HEK293 (cell line): Measurements from ENCODE around the gene KIRREL3.

Experiments
- CTCF ChIA-PET: fragments of 350-600 bp; formaldehyde crosslinking; extraction: SDS; loops from one replicate; lab custom pipeline; 2021; ENCODE audit warnings: antibody characterized with exemption; lab: Yijun Ruan, JAX
- POLR2A ChIA-PET: fragments of 300-600 bp; formaldehyde crosslinking; extraction: SDS; loops from one replicate; lab custom pipeline; 2020; ENCODE audit warnings: antibody characterized with exemption, inconsistent platforms; lab: Yijun Ruan, JAX
- H3K27ac ChIP-seq: fragments of 200-500 bp; sonication (Bioruptor generic); 2 replicates; pipeline ENCODE4 v1.5.1; 2014; ENCODE audit warnings: low read depth, low read length, control low read depth, inconsistent platforms; ENCODE audit errors: extremely low read depth
- H3K36me3 ChIP-seq, 2 experiments: fragments of 200-500 bp in 1 of 2; sonication (Bioruptor generic) in 1 of 2; 1 replicate in 1 of 2; 2 replicates in 1 of 2; pipeline ENCODE4 v1.5.1; 2014 to 2017; ENCODE audit warnings: inconsistent platforms in 2 of 2, low read length in 2 of 2; ENCODE audit not compliant: control insufficient read depth in 2 of 2, insufficient read depth in 1 of 2
- H3K4me1 ChIP-seq: fragments of 200-500 bp; sonication (Bioruptor generic); 2 replicates; pipeline ENCODE4 v1.5.1; 2014; ENCODE audit warnings: mild to moderate bottlenecking, low read length, inconsistent platforms; ENCODE audit not compliant: control insufficient read depth, insufficient read depth
- H3K4me3 ChIP-seq: 2 replicates; pipeline ENCODE4 v1.5.1; 2011; ENCODE audit warnings: low read depth, mild to moderate bottlenecking, control low read depth, low read length, moderate library complexity
- H3K9me3 ChIP-seq: fragments of 200-500 bp; sonication (Bioruptor generic); 2 replicates; pipeline ENCODE4 v1.5.1; 2014; ENCODE audit warnings: low read depth, low read length, inconsistent platforms; ENCODE audit not compliant: control insufficient read depth, insufficient read depth
- FEZF1 ChIP-seq: fragments of 450-650 bp; formaldehyde crosslinking; IDR thresholded peaks from 2 replicates; pipeline ENCODE4 v1.5.1; 2016; ENCODE audit warnings: missing biosample characterization, missing genetic modification characterization
- KLF7 ChIP-seq: fragments of 450-650 bp; formaldehyde crosslinking; IDR thresholded peaks from 2 replicates; pipeline ENCODE4 v1.5.1; 2016; ENCODE audit warnings: missing biosample characterization, missing genetic modification characterization, borderline replicate concordance
- KLF9 ChIP-seq: fragments of 450-650 bp; formaldehyde crosslinking; IDR thresholded peaks from 2 replicates; pipeline ENCODE4 v1.5.1; 2016; ENCODE audit warnings: missing biosample characterization, missing genetic modification characterization, low read depth
- PBX3 ChIP-seq: sonication (generic); formaldehyde crosslinking; IDR thresholded peaks from 2 replicates; pipeline ENCODE4 v1.8.1; 2022; ENCODE audit warnings: mild to moderate bottlenecking, moderate library complexity, missing genetic modification reagents
- PRDM10 ChIP-seq: fragments of 450-650 bp; formaldehyde crosslinking; IDR thresholded peaks from 2 replicates; pipeline ENCODE4 v1.5.1; 2016; ENCODE audit warnings: missing biosample characterization, missing genetic modification characterization
- ZBTB1 ChIP-seq: fragments of 450-650 bp; formaldehyde crosslinking; IDR thresholded peaks from 2 replicates; pipeline ENCODE4 v1.5.1; 2016; ENCODE audit warnings: missing biosample characterization, missing genetic modification characterization
- ZBTB10 ChIP-seq: fragments of 450-650 bp; formaldehyde crosslinking; IDR thresholded peaks from 2 replicates; pipeline ENCODE4 v1.5.1; 2016; ENCODE audit warnings: missing biosample characterization, missing genetic modification characterization
- ZBTB21 ChIP-seq: fragments of 450-650 bp; formaldehyde crosslinking; IDR thresholded peaks from 2 replicates; pipeline ENCODE4 v1.5.1; 2017; ENCODE audit warnings: missing biosample characterization, missing genetic modification characterization
- ZFP37 ChIP-seq: fragments of 450-650 bp; formaldehyde crosslinking; IDR thresholded peaks from 2 replicates; pipeline ENCODE4 v1.5.1; 2016; ENCODE audit warnings: missing biosample characterization, missing genetic modification characterization
- ZNF114 ChIP-seq: fragments of 450-650 bp; formaldehyde crosslinking; IDR thresholded peaks from 2 replicates; pipeline ENCODE4 v1.5.0; 2017; ENCODE audit warnings: missing biosample characterization, missing genetic modification characterization
- ZNF132 ChIP-seq: fragments of 450-650 bp; formaldehyde crosslinking; IDR thresholded peaks from 2 replicates; pipeline ENCODE4 v1.5.1; 2017; ENCODE audit warnings: missing biosample characterization, missing genetic modification characterization, borderline replicate concordance
- ZNF174 ChIP-seq: fragments of 450-650 bp; formaldehyde crosslinking; IDR thresholded peaks from 2 replicates; pipeline ENCODE4 v1.5.0; 2017; ENCODE audit warnings: missing biosample characterization, mild to moderate bottlenecking, missing genetic modification characterization
- ZNF175 ChIP-seq: fragments of 450-650 bp; formaldehyde crosslinking; IDR thresholded peaks from 2 replicates; pipeline ENCODE4 v1.5.1; 2016; ENCODE audit warnings: missing biosample characterization, missing genetic modification characterization
- ZNF2 ChIP-seq: fragments of 450-650 bp; formaldehyde crosslinking; IDR thresholded peaks from 2 replicates; pipeline ENCODE4 v1.5.1; 2016; ENCODE audit warnings: missing biosample characterization, missing genetic modification characterization
- ZNF23 ChIP-seq: fragments of 450-650 bp; formaldehyde crosslinking; IDR thresholded peaks from 2 replicates; pipeline ENCODE4 v1.5.1; 2016; ENCODE audit warnings: missing biosample characterization, missing genetic modification characterization, borderline replicate concordance
- ZNF26 ChIP-seq: fragments of 450-650 bp; formaldehyde crosslinking; IDR thresholded peaks from 2 replicates; pipeline ENCODE4 v1.5.1; 2016; ENCODE audit warnings: missing biosample characterization, missing genetic modification characterization
- ZNF394 ChIP-seq: fragments of 450-650 bp; formaldehyde crosslinking; IDR thresholded peaks from 2 replicates; pipeline ENCODE4 v1.5.1; 2016; ENCODE audit warnings: missing biosample characterization, missing genetic modification characterization, mild to moderate bottlenecking, moderate library complexity, borderline replicate concordance
- ZNF416 ChIP-seq: fragments of 450-650 bp; formaldehyde crosslinking; IDR thresholded peaks from 2 replicates; pipeline ENCODE4 v1.5.1; 2016; ENCODE audit warnings: missing biosample characterization, missing genetic modification characterization
- ZNF580 ChIP-seq: fragments of 450-650 bp; formaldehyde crosslinking; IDR thresholded peaks from 2 replicates; pipeline ENCODE4 v1.5.1; 2016; ENCODE audit warnings: missing biosample characterization, missing genetic modification characterization
- ZNF701 ChIP-seq: fragments of 450-650 bp; formaldehyde crosslinking; IDR thresholded peaks from 2 replicates; pipeline ENCODE4 v1.5.1; 2016; ENCODE audit warnings: missing biosample characterization, missing genetic modification characterization
- ZNF776 ChIP-seq: fragments of 450-650 bp; formaldehyde crosslinking; IDR thresholded peaks from 2 replicates; pipeline ENCODE4 v1.5.0; 2017; ENCODE audit warnings: missing biosample characterization, missing genetic modification characterization, borderline replicate concordance
- ZSCAN4 ChIP-seq: fragments of 450-650 bp; formaldehyde crosslinking; IDR thresholded peaks from 2 replicates; pipeline ENCODE4 v1.5.1; 2017; ENCODE audit warnings: missing biosample characterization, missing genetic modification characterization

KIRREL3 gene

GRCh38 chr11:126408496-126408895, 592.1 kb downstream of the KIRREL3 start (continued):
- TF ChIP-seq PRDM10 (no peak), KLF9 (tag by site-specific recombination) (no peak)

GRCh38 chr11:126407682-126408288, 592.8 kb downstream of the KIRREL3 start:
- Histone ChIP-seq H3K4me1 (no peaks in the 10 kb centered on the region), H3K36me3 (peaks cover 0 to 27% of the 10 kb centered on the region in 2 experiments; a peak in 1 of 3 replicates), H3K27ac (no peak overlapping the region), H3K9me3 (no peaks in the 10 kb centered on the region), H3K4me3 (no peak overlapping the region)
- POLR2A ChIA-PET: no interaction called here
- no peak for TF ChIP-seq ZNF26 (tag by site-specific recombination)
- no peak for TF ChIP-seq ZBTB21 (tag by site-specific recombination)
- TF ChIP-seq ZNF2 (tag by site-specific recombination): no peak
- TF ChIP-seq ZBTB1 (tag by site-specific recombination): no peak
- no peak for TF ChIP-seq ZNF416
- TF ChIP-seq ZNF114: no peak
- no peak for TF ChIP-seq ZNF23 (tag by site-specific recombination)
- no peak for TF ChIP-seq ZNF580 (tag by site-specific recombination)
- no peak for TF ChIP-seq ZBTB10 (tag by site-specific recombination)
- no peak for TF ChIP-seq ZNF132 (tag by site-specific recombination)
- TF ChIP-seq FEZF1 (tag by site-specific recombination): no peak
- no peak for TF ChIP-seq ZNF174 (tag by site-specific recombination)
- no peak for TF ChIP-seq KLF7 (tag by site-specific recombination)
- CTCF ChIA-PET: no interaction called here

GRCh38 chr11:126407101-126407521, 593.5 kb downstream of the KIRREL3 start:
- ChIA-PET CTCF (no interaction called here), POLR2A (no interaction called here)
- Histone ChIP-seq H3K4me1 (no peaks in the 10 kb centered on the region), H3K9me3 (no peaks in the 10 kb centered on the region), H3K27ac (no peak overlapping the region), H3K36me3 (peaks cover 0 to 23% of the 10 kb centered on the region in 2 experiments; a peak in 1 of 3 replicates), H3K4me3 (no peak overlapping the region)
- no peak for TF ChIP-seq PBX3 (CRISPR knock-in tag)
- TF ChIP-seq ZNF776 (tag by site-specific recombination): no peak
- TF ChIP-seq ZSCAN4 (tag by site-specific recombination): no peak
- no peak for TF ChIP-seq ZFP37
- no peak for TF ChIP-seq ZNF175 (tag by site-specific recombination)
- no peak for TF ChIP-seq ZNF2 (tag by site-specific recombination)
- TF ChIP-seq ZNF394 (tag by site-specific recombination): no peak
- TF ChIP-seq ZNF701 (tag by site-specific recombination): no peak
